Measurements from ENCODE around the gene NFAT5. TPM values are rescaled to one million over a fixed set of nuclear protein-coding genes. Genes with fewer than 3 reads are reported as not detected.
"Not testable (repeated sequence)": the region's sequence is repeated elsewhere in the genome, so short reads cannot be mapped to it uniquely, and the experiment has no call there.

NFAT5 gene
- total and polyA plus RNA-seq, 4 donors: 5.2 to 111 (median 22.5) TPM

GRCh38 chr16:69727916-69728270, 162.1 kb downstream of the NFAT5 start:
- DNase-seq (no peak), ATAC-seq (ENCODE audit: insufficient read depth, low FRiP score) (no peak)
- H3K9me3 ChIP-seq (ENCODE audit: control insufficient read depth in 4 of 4, insufficient read depth in 3 of 4, low read length in 3 of 4): no peaks in the 10 kb centered on the region
- H3K27ac ChIP-seq (ENCODE audit: low read depth in 1 of 2, low read length in 1 of 2): no peak overlapping the region
- H3K4me3 ChIP-seq: no peak overlapping the region
- H3K36me3 ChIP-seq (ENCODE audit: control insufficient read depth in 4 of 4, insufficient read depth in 4 of 4, low read length in 4 of 4): no peaks in the 10 kb centered on the region
- H3K4me1 ChIP-seq (ENCODE audit: control insufficient read depth in 5 of 5, insufficient read depth in 5 of 5, low read length in 5 of 5): peaks cover 0 to 6% (median 3%) of the 10 kb centered on the region in 5 donors
- H3K9ac ChIP-seq (ENCODE audit: insufficient read depth in 1 of 2, low read length in 2 of 2): no peak overlapping the region
- no peak for TF ChIP-seq CTCF (IDR thresholded peaks at IDR 0.05; ENCODE audit: control extremely low read depth, extremely low read depth)
- 74 to 88% methylated on average over 5 of the region's 5 CpGs for WGBS, 2 donors
- H3K27me3 ChIP-seq (ENCODE audit: control insufficient read depth in 3 of 3, insufficient read depth in 3 of 3, low read length in 2 of 3): no peaks in the 10 kb centered on the region

- ATAC-seq (ENCODE audit: insufficient read depth, low FRiP score); H3K27me3 ChIP-seq (ENCODE audit: control insufficient read depth in 3 of 3, insufficient read depth in 3 of 3, low read length in 2 of 3); DNase-seq; H3K27ac ChIP-seq (ENCODE audit: low read depth in 1 of 2, low read length in 1 of 2); H3K4me1 ChIP-seq (ENCODE audit: control insufficient read depth in 5 of 5, insufficient read depth in 5 of 5, low read length in 5 of 5); H3K9ac ChIP-seq (ENCODE audit: insufficient read depth in 1 of 2, low read length in 2 of 2); H3K36me3 ChIP-seq (ENCODE audit: control insufficient read depth in 4 of 4, insufficient read depth in 4 of 4, low read length in 4 of 4); H3K4me3 ChIP-seq; H3K9me3 ChIP-seq (ENCODE audit: control insufficient read depth in 4 of 4, insufficient read depth in 3 of 4, low read length in 3 of 4): not testable (repeated sequence)
- 90 to 95% methylated on average over 4 of the region's 4 CpGs for WGBS, 2 donors
Observed at GRCh38 chr16:69729030-69729429, 163.3 kb downstream of the NFAT5 start.

GRCh38 chr16:69731280-69731679, 165.5 kb downstream of the NFAT5 start:
- H3K36me3 ChIP-seq (ENCODE audit: control insufficient read depth in 4 of 4, insufficient read depth in 4 of 4, low read length in 4 of 4); H3K4me3 ChIP-seq; H3K9me3 ChIP-seq (ENCODE audit: control insufficient read depth in 4 of 4, insufficient read depth in 3 of 4, low read length in 3 of 4); H3K27ac ChIP-seq (ENCODE audit: low read depth in 1 of 2, low read length in 1 of 2); H3K9ac ChIP-seq (ENCODE audit: insufficient read depth in 1 of 2, low read length in 2 of 2); ATAC-seq (ENCODE audit: insufficient read depth, low FRiP score); H3K4me1 ChIP-seq (ENCODE audit: control insufficient read depth in 5 of 5, insufficient read depth in 5 of 5, low read length in 5 of 5); DNase-seq; H3K27me3 ChIP-seq (ENCODE audit: control insufficient read depth in 3 of 3, insufficient read depth in 3 of 3, low read length in 2 of 3): not testable (repeated sequence)
- 77 to 94% methylated on average over 5 of the region's 5 CpGs for WGBS, 2 donors

- ATAC-seq (ENCODE audit: insufficient read depth, low FRiP score) (no peak), DNase-seq (no peak)
- TF ChIP-seq CTCF (IDR thresholded peaks at IDR 0.05; ENCODE audit: control extremely low read depth, extremely low read depth): no peak
- H3K9ac ChIP-seq (ENCODE audit: insufficient read depth in 1 of 2, low read length in 2 of 2): no peak overlapping the region
- WGBS, 2 donors: 95 to 97% methylated on average over 6 of the region's 6 CpGs
- H3K4me3 ChIP-seq: no peak overlapping the region
- no peak overlapping the region for H3K27ac ChIP-seq (ENCODE audit: low read depth in 1 of 2, low read length in 1 of 2)
- H3K4me1 ChIP-seq (ENCODE audit: control insufficient read depth in 5 of 5, insufficient read depth in 5 of 5, low read length in 5 of 5): peaks cover 0 to 2% (median 0%) of the 10 kb centered on the region in 5 donors
- H3K9me3 ChIP-seq (ENCODE audit: control insufficient read depth in 4 of 4, insufficient read depth in 3 of 4, low read length in 3 of 4): no peaks in the 10 kb centered on the region
- H3K36me3 ChIP-seq (ENCODE audit: control insufficient read depth in 4 of 4, insufficient read depth in 4 of 4, low read length in 4 of 4): no peaks in the 10 kb centered on the region
- H3K27me3 ChIP-seq (ENCODE audit: control insufficient read depth in 3 of 3, insufficient read depth in 3 of 3, low read length in 2 of 3): no peaks in the 10 kb centered on the region
Observed at GRCh38 chr16:69732101-69732500, 166.3 kb downstream of the NFAT5 start.

- Histone ChIP-seq H3K27me3 (ENCODE audit: control insufficient read depth in 3 of 3, insufficient read depth in 3 of 3, low read length in 2 of 3) (no peaks in the 10 kb centered on the region), H3K9ac (ENCODE audit: insufficient read depth in 1 of 2, low read length in 2 of 2) (no peak overlapping the region), H3K36me3 (ENCODE audit: control insufficient read depth in 4 of 4, insufficient read depth in 4 of 4, low read length in 4 of 4) (peaks cover 20 to 39% (median 38%) of the 10 kb centered on the region in 4 donors), H3K4me1 (ENCODE audit: control insufficient read depth in 5 of 5, insufficient read depth in 5 of 5, low read length in 5 of 5) (peaks cover 0 to 2% (median 0%) of the 10 kb centered on the region in 5 donors), H3K27ac (ENCODE audit: low read depth in 1 of 2, low read length in 1 of 2) (no peak overlapping the region), H3K4me3 (no peak overlapping the region), H3K9me3 (ENCODE audit: control insufficient read depth in 4 of 4, insufficient read depth in 3 of 4, low read length in 3 of 4) (no peaks in the 10 kb centered on the region)
- ATAC-seq (ENCODE audit: insufficient read depth, low FRiP score) (no peak), DNase-seq (no peak)
- 42 to 70% methylated on average over 8 of the region's 8 CpGs for whole genome bisulfite sequencing, 2 donors
- no peak for TF ChIP-seq CTCF (IDR thresholded peaks at IDR 0.05; ENCODE audit: control extremely low read depth, extremely low read depth)
Observed at GRCh38 chr16:69741519-69741918, 175.8 kb downstream of the NFAT5 start.

Measured in lung (tissue), 12 donors.